Activated CD4-positive, CD25-positive, alpha-beta regulatory T cell (primary cell): Measurements from ENCODE around the gene P4HB.

ENCODE experiments used
- DNase-seq, 4 experiments: peaks; one replicate each; lab custom pipeline; 2025; lab: John Stamatoyannopoulos, UW

The P4HB gene

DNA sequence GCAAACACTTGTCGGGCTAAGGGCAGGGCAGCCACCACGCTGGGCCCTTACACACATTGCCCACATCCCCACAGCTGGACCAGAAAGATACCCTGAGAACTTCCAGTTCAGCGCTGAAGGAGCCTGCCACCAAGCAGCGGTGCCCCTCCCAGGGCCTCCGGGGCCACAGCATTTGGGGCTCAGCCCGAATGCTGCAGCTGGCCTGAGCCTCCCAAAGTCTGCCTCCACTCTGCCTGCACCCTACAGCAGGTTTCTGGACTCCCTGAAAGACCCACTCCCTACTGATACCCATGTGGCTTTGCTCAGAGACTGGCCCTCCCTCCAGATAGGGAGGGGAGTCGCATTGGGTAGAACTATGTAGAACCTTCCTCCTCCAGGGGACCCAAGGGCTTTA is 28.8 kb downstream of the P4HB start:
- DNase-seq = no peak

DNA sequence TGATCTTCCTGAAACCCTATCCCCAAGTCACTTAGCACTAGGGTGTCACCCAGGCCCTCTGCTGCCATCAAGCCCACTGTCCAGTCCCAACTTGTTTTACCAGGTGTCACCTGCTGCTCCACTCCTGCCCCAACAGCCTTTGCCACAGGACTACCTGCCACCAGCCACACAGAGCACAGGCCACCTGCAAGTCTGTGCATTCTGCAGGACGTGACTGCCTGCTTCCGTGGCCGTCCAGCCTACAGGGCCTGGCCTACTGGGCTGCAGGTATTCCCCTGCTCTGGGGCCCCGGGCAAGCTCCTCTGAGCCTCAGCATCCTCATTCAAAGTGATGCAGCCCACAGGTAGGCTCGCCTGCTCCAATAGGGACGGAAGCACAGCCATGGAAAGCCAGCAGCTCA is 30.5 kb downstream of the P4HB start:
- no peak for DNase-seq

DNA sequence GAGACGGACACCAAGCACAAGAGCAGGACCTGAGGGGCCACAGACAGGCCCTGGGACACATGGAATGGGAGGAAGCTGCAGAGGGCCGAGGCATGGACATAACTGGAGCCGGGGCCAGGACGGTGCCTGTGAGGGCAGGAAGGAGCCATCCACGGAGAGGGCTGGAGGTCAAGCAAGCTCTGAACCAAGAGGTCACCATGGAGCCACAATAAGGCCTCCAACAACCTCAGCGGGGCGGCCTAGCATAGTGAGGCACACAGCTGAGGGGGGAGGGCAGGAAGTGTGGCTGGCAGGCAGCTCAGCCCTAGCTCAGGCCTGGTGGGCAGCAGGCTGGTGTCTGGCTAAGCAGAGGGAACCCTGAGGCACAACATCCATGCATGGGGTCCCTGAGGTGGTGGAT is 31.7 kb downstream of the P4HB start:
- DNase-seq = no peak

DNA sequence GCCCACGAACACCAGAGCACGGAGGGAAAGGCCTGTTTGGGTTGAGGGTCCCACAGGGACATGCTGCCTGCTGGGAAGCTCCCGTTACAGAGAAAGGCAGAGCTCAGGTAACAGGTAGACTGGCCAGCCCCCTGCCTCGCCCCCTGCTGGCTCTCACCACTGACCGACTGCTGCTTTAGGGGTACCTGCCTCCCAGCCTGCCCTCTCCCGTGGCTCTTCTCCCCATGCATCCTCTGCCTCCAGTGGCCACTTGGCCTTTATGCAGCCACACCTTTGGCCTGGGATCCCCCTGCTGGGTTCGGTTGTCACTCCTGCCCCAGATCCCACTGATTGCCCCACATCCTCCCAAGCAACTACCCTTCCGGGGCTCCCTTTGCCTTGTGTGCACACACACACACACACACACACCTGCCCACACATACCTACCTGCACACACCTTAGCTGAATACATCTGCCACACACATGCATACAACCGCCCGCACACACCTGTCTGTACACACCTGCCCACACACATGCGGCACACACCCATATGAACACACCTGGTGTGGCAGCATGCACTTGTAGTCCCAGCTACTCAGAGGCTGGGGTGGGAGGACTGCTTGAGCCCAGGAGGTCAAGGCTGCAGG is 34.4 kb downstream of the P4HB start:
- no peak for DNase-seq

GRCh38 chr17:81824595-81824994 is 35.7 kb downstream of the P4HB start:
- DNase-seq = no peak

GRCh38 chr17:81823820-81824550 is 36.4 kb downstream of the P4HB start:
- DNase-seq = no peak

GRCh38 chr17:81822996-81823819 is 37.1 kb downstream of the P4HB start:
- no peak for DNase-seq

DNA sequence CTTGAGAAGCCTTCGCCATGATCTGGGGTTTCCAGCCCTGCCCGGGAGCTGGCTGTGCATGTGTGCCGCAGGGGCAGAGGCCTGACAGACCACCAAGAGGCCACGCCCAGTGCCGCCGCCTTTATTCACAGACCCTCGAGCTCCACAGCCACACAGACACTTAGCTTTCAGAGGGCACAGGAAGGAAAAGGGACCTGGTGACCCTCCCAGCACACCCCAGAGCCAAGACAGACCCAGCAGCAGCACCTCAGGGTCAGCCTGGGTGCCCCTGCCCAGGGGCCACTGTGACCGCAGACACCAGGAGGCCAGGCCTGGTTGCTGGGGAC is 38.1 kb downstream of the P4HB start:
- no peak for DNase-seq

- DNase-seq = no peak
These were observed 38.6 kb downstream of the P4HB start for GRCh38 chr17:81821603-81822311.

DNA sequence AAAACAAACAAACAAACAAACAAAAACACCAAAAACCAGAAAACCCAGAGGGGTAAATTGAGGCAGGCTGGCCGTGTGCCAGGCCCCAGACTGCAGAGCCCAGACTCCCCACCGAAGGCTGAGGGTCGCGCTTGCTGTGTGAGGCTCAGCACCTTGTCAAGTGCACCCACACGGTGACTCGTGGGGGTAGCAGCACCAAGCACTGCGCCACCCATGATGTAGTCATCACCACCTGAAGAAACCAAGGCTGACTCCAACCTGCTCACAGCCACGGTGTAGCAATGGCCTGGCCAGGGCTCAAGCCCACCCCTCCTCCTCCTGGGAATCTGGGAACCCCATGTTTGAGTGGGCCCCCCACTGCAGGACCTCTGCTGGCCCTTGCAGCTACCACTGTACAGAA is 39.2 kb downstream of the P4HB start:
- DNase-seq = no peak

DNA sequence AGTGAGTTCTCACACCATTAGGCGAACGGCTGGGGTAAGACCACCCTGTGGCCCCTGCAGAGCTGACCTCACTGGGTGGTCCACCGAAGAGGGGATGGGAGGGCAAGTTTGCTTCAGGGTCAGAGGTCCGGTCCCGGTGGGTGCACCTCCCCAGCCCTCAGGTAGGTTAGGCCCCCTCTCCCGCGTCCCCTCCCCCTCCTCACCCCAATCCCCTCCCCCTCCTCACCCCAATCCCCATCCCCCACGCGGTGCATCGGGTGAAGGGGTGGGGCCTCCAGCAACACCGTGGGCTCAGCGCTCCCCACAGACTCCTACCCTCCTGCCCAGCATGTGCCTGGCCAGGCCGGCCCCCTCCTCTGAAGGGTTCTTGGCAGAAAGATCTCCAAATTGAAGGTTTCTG is 40.6 kb downstream of the P4HB start:
- DNase-seq = no peak

DNA sequence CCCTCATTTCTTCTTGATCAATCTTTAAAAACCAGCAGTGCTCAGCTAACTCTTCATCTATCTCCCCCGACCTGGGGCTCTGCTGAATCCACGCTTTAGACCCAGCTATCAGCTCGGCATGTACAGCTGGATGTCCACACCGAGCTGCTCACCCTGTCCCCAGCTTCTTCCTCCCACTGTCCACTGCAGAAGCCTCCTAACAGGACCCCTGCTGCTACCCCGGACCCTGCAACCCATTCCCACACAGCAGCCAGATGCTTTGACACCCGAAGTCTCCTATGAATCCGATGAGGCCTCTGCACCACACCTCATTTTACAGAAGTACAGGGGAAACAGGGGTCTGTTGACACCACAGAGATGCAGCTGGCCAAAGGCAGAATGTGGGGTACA is 42.6 kb downstream of the P4HB start:
- DNase-seq = no peak

- no peak for DNase-seq
These were observed 44.7 kb downstream of the P4HB start for GRCh38 chr17:81815646-81815986.

- no peak for DNase-seq
These were observed 45.3 kb downstream of the P4HB start for GRCh38 chr17:81814748-81815645.

GRCh38 chr17:81813861-81814683 is 46.3 kb downstream of the P4HB start:
- no peak for DNase-seq

GRCh38 chr17:81813371-81813684 is 47.0 kb downstream of the P4HB start:
- no peak for DNase-seq

GRCh38 chr17:81812571-81813370 is 47.6 kb downstream of the P4HB start:
- no peak for DNase-seq

- no peak for DNase-seq
These were observed 48.4 kb downstream of the P4HB start for GRCh38 chr17:81811705-81812570.
